Measurements from ENCODE around the gene LAMA2. TPM values are rescaled to one million over a fixed set of nuclear protein-coding genes. Genes with fewer than 3 reads are reported as not detected.

LAMA2 gene
- total and polyA plus RNA-seq, 2 donors (not counting 3 experiments of a cell fraction or from before 2014, with no cell fraction given), result 0.51 to 0.75 TPM

GRCh38 chr6:128836761-128837160 lies 46.2 kb upstream of the LAMA2 start:
- FAIRE-seq (no peak), DNase-seq (ENCODE audit: low read depth, low spot score) (no peak)
- Histone ChIP-seq H3K9ac (replicated peaks; ENCODE audit: extremely low read depth, insufficient read depth, low read length) (no peak overlapping the region), H3K36me3 (ENCODE audit: control insufficient read depth in 2 of 2, extremely low read depth in 1 of 2, insufficient read depth in 2 of 2, low read length in 2 of 2) (no peaks in the 10 kb centered on the region), H3K4me3 (replicated peaks in 1 of 3; ENCODE audit: insufficient read depth in 1 of 3, low read depth in 1 of 3, low read length in 3 of 3) (no peak overlapping the region), H2AFZ (ENCODE audit: low read depth, low read length) (no peak overlapping the region), H3K27ac (ENCODE audit: insufficient read depth, low read depth, low read length) (no peak overlapping the region), H3K4me1 (ENCODE audit: control insufficient read depth, extremely low read depth, insufficient read depth, low read length) (no peaks in the 10 kb centered on the region), H3K9me3 (replicated peaks; ENCODE audit: control insufficient read depth, insufficient read depth, low read length) (no peaks in the 10 kb centered on the region), H3K4me2 (ENCODE audit: insufficient read depth, low read length) (no peak overlapping the region), H3K27me3 (ENCODE audit: control insufficient read depth in 2 of 2, insufficient read depth in 2 of 2, low read length in 2 of 2) (no peaks in the 10 kb centered on the region), H4K20me1 (replicated peaks; ENCODE audit: control insufficient read depth, extremely low read depth, insufficient read depth, low read length) (no peaks in the 10 kb centered on the region), H3K9me1 (replicated peaks; ENCODE audit: control insufficient read depth, extremely low read depth, insufficient read depth, low read length) (no peaks in the 10 kb centered on the region), H3K79me2 (ENCODE audit: control insufficient read depth, insufficient read depth, low read length) (no peaks in the 10 kb centered on the region)
- dilution Hi-C loops (cut with MboI; ENCODE audit: extremely low pct_ligation_motif_present, low sequenced_read_pairs), result no loop called here
- no TSS peak for BruUV-seq (replicated peaks)
- ChIA-PET POLR2A (no interaction called here), CTCF (no interaction called here)
- intact Hi-C loops (cut with micrococcal nuclease), result no loop called here
- TF ChIP-seq GATA2 (IDR thresholded peaks at IDR 0.05; ENCODE audit: insufficient read depth, insufficient read length, low read depth, low read length) (no peak), CTCF (IDR thresholded peaks at IDR 0.05; ENCODE audit: extremely low read depth in 1 of 2, insufficient read depth in 1 of 2, low read depth in 1 of 2, low read length in 2 of 2) (no peak), MYC (IDR thresholded peaks at IDR 0.05; ENCODE audit: low read depth, low read length) (no peak), POLR2AphosphoS5 (IDR thresholded peaks at IDR 0.05; ENCODE audit: insufficient read depth, low read depth, low read length) (no peak), POLR2A (IDR thresholded peaks at IDR 0.05; ENCODE audit: low read depth, low read length) (no peak), FOS (IDR thresholded peaks at IDR 0.05; ENCODE audit: borderline replicate concordance, insufficient read depth, low read length) (no peak), MAX (IDR thresholded peaks at IDR 0.05; ENCODE audit: insufficient read depth, insufficient read length) (no peak), JUN (IDR thresholded peaks at IDR 0.05; ENCODE audit: borderline replicate concordance, insufficient read depth, insufficient read length, low read depth) (no peak), EZH2 (IDR thresholded peaks at IDR 0.05; ENCODE audit: borderline replicate concordance, low read depth, low read length, severe bottlenecking) (no peak)

Measured in endothelial cell of umbilical vein (primary cell).